SU-DHL-6 (cell line): ENCODE results near the gene ZHX3.

Experiments used
- CTCF ChIP-seq: fragments of 200-600 bp; sonication (generic); IDR thresholded peaks from one replicate; pipeline ENCODE4 v1.5.1; 2017; ENCODE audit warnings: antibody characterized with exemption, mild to moderate bottlenecking, low read length, moderate library complexity; ENCODE audit not compliant: insufficient read depth, poor library complexity, severe bottlenecking
- EZH2phosphoT487 ChIP-seq: fragments of 200-600 bp; sonication (generic), shearing (Covaris generic); conservative IDR thresholded peaks from 2 replicates; pipeline ENCODE4 v1.6.1; 2018; ENCODE audit warnings: mild to moderate bottlenecking, antibody characterized with exemption, low read length, moderate library complexity, mixed read lengths

- TF ChIP-seq CTCF (no peak), EZH2phosphoT487 (no peak)
These were observed 9.6 kb upstream of the ZHX3 start for GRCh38 chr20:41327178-41327577.
